HepG2 (cell line): ENCODE results near the gene TMEM223. TPM values are rescaled to one million over a fixed set of nuclear protein-coding genes. Genes with fewer than 3 reads are reported as not detected.

Source experiments
- BRD4 ChIP-seq: sonication (generic); formaldehyde crosslinking; IDR thresholded peaks from 2 replicates; pipeline ENCODE4 v1.4.0; 2020; ENCODE audit warnings: missing genetic modification reagents
- CCDC6 ChIP-seq: sonication (generic); formaldehyde crosslinking; IDR thresholded peaks from 2 replicates; pipeline ENCODE4 v1.8.1; 2022; ENCODE audit warnings: mild to moderate bottlenecking, missing genetic modification reagents, moderate library complexity
- CEBPZ ChIP-seq: IDR thresholded peaks from 2 replicates; pipeline ENCODE4 v1.6.1; 2012; ENCODE audit warnings: low read length, improper control_type of control experiment
- CHCHD3 ChIP-seq: sonication (generic); formaldehyde crosslinking; IDR thresholded peaks from 2 replicates; pipeline ENCODE4 v1.8.0; 2022; ENCODE audit warnings: mild to moderate bottlenecking, missing genetic modification reagents, moderate library complexity
- DMAP1 ChIP-seq: IDR thresholded peaks from 2 replicates; pipeline ENCODE4 v1.6.1; 2016
- FOXO4 ChIP-seq: sonication (generic); formaldehyde crosslinking; conservative IDR thresholded peaks from 2 replicates; pipeline ENCODE4 v1.8.1; 2023; ENCODE audit warnings: missing genetic modification reagents
- HDAC6 ChIP-seq: fragments of 200-600 bp; sonication (generic); IDR thresholded peaks from 2 replicates; pipeline ENCODE4 v1.7.0; 2017; ENCODE audit warnings: mild to moderate bottlenecking, antibody characterized with exemption, low read length, low read depth
- HOXA3 ChIP-seq: sonication (generic); formaldehyde crosslinking; IDR thresholded peaks from 2 replicates; pipeline ENCODE4 v1.5.0; 2020; ENCODE audit warnings: missing genetic modification reagents
- MXD1 ChIP-seq: sonication (generic); formaldehyde crosslinking; IDR thresholded peaks from 2 replicates; pipeline ENCODE4 v1.4.0; 2020; ENCODE audit warnings: mild to moderate bottlenecking, missing genetic modification reagents
- NAIF1 ChIP-seq: sonication (generic); formaldehyde crosslinking; IDR thresholded peaks from 2 replicates; pipeline ENCODE4 v1.5.0; 2020; ENCODE audit warnings: mild to moderate bottlenecking, missing genetic modification reagents, borderline replicate concordance
- RAD21 ChIP-seq: fragments of 450-650 bp; formaldehyde crosslinking; IDR thresholded peaks from 2 replicates; pipeline ENCODE4 v1.5.0; 2020; ENCODE audit warnings: mild to moderate bottlenecking
- RBAK ChIP-seq: sonication (generic); formaldehyde crosslinking; IDR thresholded peaks from 2 replicates; pipeline ENCODE4 v1.5.1; 2020; ENCODE audit warnings: mild to moderate bottlenecking, missing genetic modification reagents
- RELA ChIP-seq: sonication (generic); formaldehyde crosslinking; IDR thresholded peaks from 2 replicates; pipeline ENCODE4 v1.4.0; 2020; ENCODE audit warnings: missing genetic modification reagents
- REPIN1 ChIP-seq: sonication (generic); formaldehyde crosslinking; IDR thresholded peaks from 2 replicates; pipeline ENCODE4 v1.8.0; 2022; ENCODE audit warnings: missing genetic modification reagents, low read depth, mild to moderate bottlenecking, borderline replicate concordance
- SMAD3 ChIP-seq: sonication (generic); formaldehyde crosslinking; IDR thresholded peaks from 2 replicates; pipeline ENCODE4 v1.4.0; 2020; ENCODE audit warnings: missing genetic modification reagents
- SMYD3 ChIP-seq: sonication (generic); formaldehyde crosslinking; IDR thresholded peaks from 2 replicates; pipeline ENCODE4 v1.8.1; 2023; ENCODE audit warnings: mild to moderate bottlenecking, missing genetic modification reagents
- TEAD3 ChIP-seq: optimal IDR thresholded peaks from 2 replicates; pipeline ENCODE3; 2016; ENCODE audit warnings: borderline replicate concordance
- ZC3H13 ChIP-seq: sonication (generic); formaldehyde crosslinking; IDR thresholded peaks from 2 replicates; pipeline ENCODE4 v1.8.1; 2023; ENCODE audit warnings: mild to moderate bottlenecking, missing genetic modification reagents, moderate library complexity
- ZNF30 ChIP-seq: sonication (generic); formaldehyde crosslinking; IDR thresholded peaks from 2 replicates; pipeline ENCODE4 v1.5.0; 2020; ENCODE audit warnings: mild to moderate bottlenecking, missing genetic modification reagents
- ZNF468 ChIP-seq: sonication (generic); formaldehyde crosslinking; IDR thresholded peaks from 2 replicates; pipeline ENCODE4 v1.8.0; 2022; ENCODE audit warnings: mild to moderate bottlenecking, moderate library complexity, missing genetic modification reagents
- ZNF562 ChIP-seq: sonication (generic); formaldehyde crosslinking; IDR thresholded peaks from 2 replicates; pipeline ENCODE4 v1.8.0; 2022; ENCODE audit warnings: missing genetic modification reagents, borderline replicate concordance
- ZZZ3 ChIP-seq: sonication (generic); formaldehyde crosslinking; IDR thresholded peaks from 2 replicates; pipeline ENCODE4 v1.4.0; 2020; ENCODE audit warnings: missing genetic modification reagents, mild to moderate bottlenecking, borderline replicate concordance
- polyA plus RNA-seq, 8 experiments: library from polyadenylated mRNA; depleted of rRNA in 3 of 8; stranded (reverse) in 7 of 8; unstranded in 1 of 8; fragments of >200 nt; fragmentation: Illumina TruSeq in 4 of 8; extraction: Trizol in 4 of 8; gene quantifications; 2 replicates each; pipeline versions ENCODE4 v1.2.1 to v1.2.3, GENCODE V29; 2011 to 2016; ENCODE audit warnings: low read depth in 4 of 8, missing spikeins in 1 of 8, mixed read lengths in 1 of 8; ENCODE audit not compliant: insufficient read depth in 1 of 8
- total RNA-seq, 5 experiments: library from RNA; depleted of rRNA; stranded (reverse); fragments of >200 nt; fragmentation: Illumina TruSeq; extraction: Trizol; gene quantifications; 2 replicates each; pipeline ENCODE4 v1.2.3, GENCODE V29; 2016; ENCODE audit warnings: low read depth in 1 of 5

The TMEM223 gene
- total and polyA plus RNA-seq, 2 of the 13 experiments (the other 11 are each of a cell fraction or from before 2014, with no cell fraction given) = 19.5 to 24.9 TPM

DNA sequence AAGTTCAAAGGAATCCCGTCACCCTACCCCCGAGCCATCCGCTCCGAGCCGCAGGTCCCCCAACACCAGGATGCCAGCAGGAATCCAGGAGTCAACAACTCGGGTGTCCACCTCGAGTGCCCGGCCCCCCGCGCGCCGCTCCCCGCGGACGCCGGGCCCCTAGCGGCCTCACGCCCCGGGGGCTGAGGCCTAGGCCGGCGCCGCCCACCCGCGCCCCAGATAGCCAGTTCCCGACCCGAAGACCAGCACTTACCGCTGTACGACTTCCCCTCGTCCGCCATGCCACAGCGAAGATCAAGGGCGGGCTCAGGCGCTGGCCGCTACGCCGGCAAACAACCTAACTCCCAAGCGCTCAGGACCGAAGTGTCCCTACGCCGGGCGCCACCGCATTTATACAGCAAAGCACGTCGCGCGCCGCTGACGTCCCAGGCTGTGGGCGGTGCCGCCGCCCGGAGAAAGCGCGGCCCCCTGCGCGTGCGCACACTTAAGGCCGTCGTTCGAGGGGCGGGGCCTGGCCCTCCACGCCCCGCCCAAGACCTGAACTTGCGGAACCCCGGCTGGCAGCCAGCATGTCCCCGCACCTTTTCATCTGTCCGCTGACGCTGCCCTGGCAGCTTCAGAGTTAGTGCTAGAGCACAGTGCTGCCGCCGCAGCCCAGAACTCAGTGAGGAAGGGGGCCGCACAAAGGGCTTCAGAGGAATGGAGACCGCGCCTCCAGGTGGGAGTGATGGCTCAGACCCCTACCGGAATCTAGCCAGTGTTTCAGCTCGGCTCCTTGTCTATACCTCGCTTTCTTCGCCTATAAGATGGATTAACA, 13.5 kb upstream of the TMEM223 start, which contains the start of gene NXF1 (continued):
- TF ChIP-seq CHCHD3 (CRISPR knock-in tag) = no peak
- peak; percentile 57 for TF ChIP-seq TEAD3
- TF ChIP-seq MXD1 (CRISPR knock-in tag) = peak; percentile 81
- peak; percentile 51; the same call in 1 of the 2 replicates for TF ChIP-seq CCDC6 (CRISPR knock-in tag)
- no peak for TF ChIP-seq ZNF30
- TF ChIP-seq CEBPZ = no peak
- TF ChIP-seq HDAC6 = no peak
- TF ChIP-seq SMAD3 (CRISPR knock-in tag) = peak; percentile 91
- TF ChIP-seq DMAP1 = peak; percentile 82
- peak; percentile 89 for TF ChIP-seq ZC3H13 (CRISPR knock-in tag)
- peak; percentile 72; the same call in 1 of the 2 replicates for TF ChIP-seq RBAK (CRISPR knock-in tag)
- no peak for TF ChIP-seq ZNF562 (CRISPR knock-in tag)
- TF ChIP-seq FOXO4 (CRISPR knock-in tag) = no peak
- TF ChIP-seq RELA (CRISPR knock-in tag) = no peak
- TF ChIP-seq BRD4 (CRISPR knock-in tag) = peak; percentile 72; the same call in 1 of the 2 replicates
- TF ChIP-seq HOXA3 (CRISPR knock-in tag) = peak; percentile 89
- TF ChIP-seq SMYD3 (CRISPR knock-in tag) = no peak
- peak; percentile 66; the same call in 1 of the 2 replicates for TF ChIP-seq RAD21 (CRISPR knock-in tag)
- TF ChIP-seq NAIF1 (CRISPR knock-in tag) = no peak
- no peak for TF ChIP-seq ZNF468 (CRISPR knock-in tag)
- TF ChIP-seq ZZZ3 = peak; percentile 88
- peak; percentile 82; the same call in 1 of the 2 replicates for TF ChIP-seq REPIN1 (CRISPR knock-in tag)
